GM12865 (cell line): Measurements from ENCODE around the gene GALNT6.

ENCODE experiments used
- DNase-seq: peaks from one replicate; pipeline ENCODE4 v3.0.0; 2010; ENCODE audit warnings: low read depth
- H3K4me3 ChIP-seq: 2 replicates; pipeline ENCODE4 v1.5.1; 2011; ENCODE audit warnings: mild to moderate bottlenecking, low read depth, low read length, control low read depth
- CTCF ChIP-seq: IDR thresholded peaks from 2 replicates; pipeline ENCODE4 v1.5.1; 2011; ENCODE audit warnings: low read length, control low read depth, low read depth, inconsistent platforms; ENCODE audit not compliant: insufficient read depth; ENCODE audit errors: missing control alignments

The GALNT6 gene

GRCh38 chr12:51374856-51375255 lies 16.4 kb downstream of the GALNT6 start:
- DNase-seq: no peak
- TF ChIP-seq CTCF: no peak
- no peak overlapping the region for H3K4me3 ChIP-seq

DNA sequence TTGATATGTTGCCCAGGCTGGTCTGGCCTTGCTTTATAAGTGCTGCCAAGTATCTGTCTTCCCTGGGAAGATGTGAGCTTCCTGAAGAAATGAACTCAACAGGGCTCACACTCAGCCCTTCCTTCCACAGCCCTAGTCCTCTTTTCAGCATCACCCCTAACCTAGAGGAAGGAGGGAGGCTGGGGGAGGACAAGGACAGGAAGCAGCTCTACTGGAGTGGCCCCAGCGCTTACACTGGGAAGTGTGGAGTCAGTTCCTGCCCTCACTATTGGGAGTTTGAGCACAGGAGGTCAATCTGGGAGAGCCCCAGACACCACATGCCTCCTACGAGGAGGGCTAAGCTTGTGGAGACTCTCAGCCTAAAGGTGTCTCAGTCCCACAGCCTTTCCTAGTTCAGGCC lies 16.8 kb downstream of the GALNT6 start:
- H3K4me3 ChIP-seq: no peak overlapping the region
- no peak for DNase-seq
- TF ChIP-seq CTCF: no peak

DNA sequence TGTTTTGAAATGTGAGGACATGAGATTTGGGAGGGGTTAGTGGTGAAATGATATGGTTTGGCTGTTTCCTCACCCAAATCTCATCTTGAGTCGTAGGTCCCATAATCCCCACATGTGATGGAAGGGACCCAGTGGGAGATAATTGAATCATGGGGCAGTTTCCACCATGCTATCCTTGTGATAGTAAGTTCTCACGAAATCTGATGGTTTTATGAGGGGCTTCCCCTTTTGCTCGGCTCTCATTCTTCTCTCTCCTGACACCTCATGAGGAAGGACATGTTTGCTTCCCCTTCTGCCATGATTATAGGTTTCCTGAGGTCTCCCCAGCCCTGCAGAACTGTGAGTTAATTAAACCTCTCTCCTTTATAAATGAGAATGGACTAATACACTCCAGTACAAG lies 18.0 kb downstream of the GALNT6 start:
- no peak overlapping the region for H3K4me3 ChIP-seq
- TF ChIP-seq CTCF: no peak
- no peak for DNase-seq

GRCh38 chr12:51372021-51372420 lies 19.2 kb downstream of the GALNT6 start:
- no peak overlapping the region for H3K4me3 ChIP-seq
- DNase-seq: no peak
- TF ChIP-seq CTCF: no peak

DNA sequence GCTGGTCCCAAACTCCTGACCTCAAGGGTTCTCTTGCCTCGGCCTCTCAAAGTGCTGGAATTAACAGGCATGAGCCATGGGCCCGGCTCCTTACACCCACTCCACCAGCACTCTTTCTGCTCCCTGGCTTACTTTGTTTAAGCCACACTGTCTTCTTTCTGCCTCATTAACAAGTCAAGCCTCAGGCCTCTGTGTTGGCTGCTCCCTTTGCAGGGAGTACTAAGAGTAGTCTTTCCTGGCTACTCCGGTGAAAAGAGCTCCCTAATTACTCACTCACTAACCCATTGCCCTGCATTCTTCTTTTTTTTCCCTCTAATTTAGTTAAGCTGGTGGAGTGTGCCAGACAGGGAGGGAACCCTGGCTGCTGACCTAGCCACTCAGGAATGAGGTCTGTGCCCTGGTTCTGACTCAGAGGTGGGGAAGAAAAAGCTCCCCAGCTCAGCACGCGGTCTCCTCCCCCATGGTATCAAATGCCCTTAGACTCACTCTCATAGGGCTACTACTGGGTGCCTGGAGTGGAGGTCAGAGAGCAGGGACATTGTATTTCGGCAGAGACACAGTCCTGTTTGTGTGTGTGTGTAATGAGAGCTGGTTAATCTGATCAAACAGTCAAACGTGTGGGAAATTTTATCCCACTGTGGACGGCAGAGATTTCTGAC lies 19.8 kb downstream of the GALNT6 start:
- DNase-seq: no peak
- TF ChIP-seq CTCF: no peak
- H3K4me3 ChIP-seq: no peak overlapping the region

GRCh38 chr12:51370667-51371066 lies 20.5 kb downstream of the GALNT6 start:
- TF ChIP-seq CTCF: no peak
- no peak for DNase-seq
- H3K4me3 ChIP-seq: no peak overlapping the region

DNA sequence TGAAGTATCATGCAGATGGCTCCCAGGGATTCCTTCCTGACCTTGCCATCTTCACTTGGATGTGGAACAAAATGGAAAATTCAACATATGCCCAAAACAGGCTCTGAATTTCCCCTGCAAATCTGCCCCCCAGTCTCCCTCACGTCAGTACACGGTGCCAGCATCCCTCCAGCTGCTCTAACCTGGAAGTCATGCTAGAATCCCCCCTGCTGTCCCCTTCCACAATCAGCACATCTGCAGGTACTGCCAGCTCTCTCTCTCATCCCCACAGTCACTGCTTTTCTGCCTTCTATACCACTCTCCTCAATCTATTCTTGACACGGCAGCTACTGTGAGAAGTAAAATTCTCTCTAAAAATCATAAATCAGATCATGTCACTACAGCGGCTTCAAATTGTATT lies 21.6 kb downstream of the GALNT6 start:
- no peak for TF ChIP-seq CTCF
- no peak for DNase-seq
- H3K4me3 ChIP-seq: peak overlapping the region; percentile 1; the same call in 1 of the 2 replicates
